Measurements from ENCODE around the gene STRN3.

DNA sequence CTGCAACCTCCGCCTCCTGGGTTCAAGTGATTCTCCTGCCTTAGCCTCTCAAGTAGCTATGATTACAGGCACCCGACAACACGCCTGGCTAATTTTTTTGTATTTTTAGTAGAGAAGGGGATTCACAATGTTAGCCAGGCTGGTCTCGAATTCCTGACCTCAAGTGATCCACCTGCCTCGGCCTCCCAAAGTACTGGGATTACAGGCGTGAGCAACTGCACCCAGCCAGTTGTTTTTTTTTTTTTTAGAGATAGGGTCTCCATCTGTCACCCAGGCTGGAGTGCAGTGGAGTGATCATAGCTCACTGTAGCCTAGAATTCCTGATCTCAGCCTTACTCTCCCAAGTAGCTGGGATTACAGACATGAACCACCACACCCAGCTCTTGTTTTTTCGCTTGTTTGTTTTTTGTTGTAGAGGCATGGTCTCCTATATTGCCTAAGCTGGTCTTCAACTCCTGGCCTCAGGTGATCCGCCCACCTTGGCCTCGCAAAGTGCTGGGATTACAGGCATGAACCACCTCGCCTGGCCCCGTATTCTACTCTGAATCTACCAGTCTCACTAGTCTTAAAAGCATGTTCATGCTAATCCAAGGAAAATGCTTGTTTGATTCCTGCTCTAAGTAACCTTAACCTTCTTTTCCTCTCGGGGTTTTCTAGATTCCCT lies 31.7 kb upstream of the STRN3 start:
- TF ChIP-seq, protein P1, sequence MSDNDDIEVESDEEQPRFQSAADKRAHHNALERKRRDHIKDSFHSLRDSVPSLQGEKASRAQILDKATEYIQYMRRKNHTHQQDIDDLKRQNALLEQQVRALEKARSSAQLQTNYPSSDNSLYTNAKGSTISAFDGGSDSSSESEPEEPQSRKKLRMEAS (IDR thresholded peaks at IDR 0.05) = no peak
- no peak for TF ChIP-seq TAF1 (conservative IDR thresholded peaks at IDR 0.05)
- TF ChIP-seq, protein P2, sequence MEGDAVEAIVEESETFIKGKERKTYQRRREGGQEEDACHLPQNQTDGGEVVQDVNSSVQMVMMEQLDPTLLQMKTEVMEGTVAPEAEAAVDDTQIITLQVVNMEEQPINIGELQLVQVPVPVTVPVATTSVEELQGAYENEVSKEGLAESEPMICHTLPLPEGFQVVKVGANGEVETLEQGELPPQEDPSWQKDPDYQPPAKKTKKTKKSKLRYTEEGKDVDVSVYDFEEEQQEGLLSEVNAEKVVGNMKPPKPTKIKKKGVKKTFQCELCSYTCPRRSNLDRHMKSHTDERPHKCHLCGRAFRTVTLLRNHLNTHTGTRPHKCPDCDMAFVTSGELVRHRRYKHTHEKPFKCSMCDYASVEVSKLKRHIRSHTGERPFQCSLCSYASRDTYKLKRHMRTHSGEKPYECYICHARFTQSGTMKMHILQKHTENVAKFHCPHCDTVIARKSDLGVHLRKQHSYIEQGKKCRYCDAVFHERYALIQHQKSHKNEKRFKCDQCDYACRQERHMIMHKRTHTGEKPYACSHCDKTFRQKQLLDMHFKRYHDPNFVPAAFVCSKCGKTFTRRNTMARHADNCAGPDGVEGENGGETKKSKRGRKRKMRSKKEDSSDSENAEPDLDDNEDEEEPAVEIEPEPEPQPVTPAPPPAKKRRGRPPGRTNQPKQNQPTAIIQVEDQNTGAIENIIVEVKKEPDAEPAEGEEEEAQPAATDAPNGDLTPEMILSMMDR (IDR thresholded peaks at IDR 0.05; ENCODE audit: low read depth, low read length, missing input control) = no peak

Measured in liver (tissue), 3 donors.